HCT116 (cell line): ENCODE results near the gene MATK. TPM values are rescaled to one million over a fixed set of nuclear protein-coding genes. Genes with fewer than 3 reads are reported as not detected.

Experiments
- ATAC-seq: fragments of 200-7000 bp; cut with Tn5 transposase; 2 replicates; pipeline ENCODE4 v1.9.1; 2020; ENCODE audit warnings: mild to moderate bottlenecking, moderate library complexity
- BruUV-seq: library from RNA; stranded (reverse); fragments of 400-500 nt; replicated peaks from 2 replicates; lab custom pipeline; 2021; lab: Mats Ljungman, UMichigan
- CTCF ChIA-PET: fragments of 300-600 bp; sonication (Branson Sonifier 250); formaldehyde crosslinking; loops from one replicate; lab custom pipeline; 2021; ENCODE audit warnings: antibody characterized with exemption; lab: Charles Lee
- POLR2A ChIA-PET: fragments of 300-600, 350-600 bp; sonication (Branson Sonifier 250); formaldehyde crosslinking; loops from one replicate; lab custom pipeline; 2021; ENCODE audit warnings: antibody characterized with exemption; lab: Charles Lee
- RAD21 ChIA-PET, 2 experiments: fragments of 300-600 bp; sonication (Branson Sonifier 250); formaldehyde crosslinking; loops; one replicate each; lab custom pipeline; 2023; ENCODE audit warnings: low total read pairs in 2 of 2; ENCODE audit not compliant: uncharacterized antibody in 2 of 2, unreplicated experiment in 2 of 2, low non-redundant PET in 1 of 2; lab: Charles Lee
- DNase-seq: peaks from one replicate; pipeline ENCODE4 v3.0.0-alpha.2; 2010; ENCODE audit warnings: low read depth, low spot score
- H2AFZ ChIP-seq: fragments of 200-600 bp; shearing (Covaris generic), sonication (generic); 2 replicates; pipeline ENCODE4 v1.6.1; 2017; ENCODE audit warnings: low read depth, mixed run types, mixed read lengths, antibody characterized with exemption, low read length; ENCODE audit not compliant: poor library complexity, severe bottlenecking
- H3K27ac ChIP-seq: 2 replicates; pipeline ENCODE4 v1.5.1; 2012; ENCODE audit warnings: low read depth, low read length
- H3K27me3 ChIP-seq: fragments of 200-600 bp; sonication (generic); 2 replicates; pipeline ENCODE4 v1.6.1; 2016; ENCODE audit warnings: mixed run types, low read length, mixed read lengths; ENCODE audit not compliant: insufficient read depth
- H3K36me3 ChIP-seq, 2 experiments: fragments of 200-500 bp in 1 of 2; fragments of 200-600 bp in 1 of 2; sonication (Bioruptor generic) in 1 of 2; sonication (generic) in 1 of 2; 2 replicates each; pipeline versions ENCODE4 v1.5.1 to v1.6.1; 2014 to 2016; ENCODE audit warnings: low read length in 2 of 2, inconsistent platforms in 1 of 2, mixed read lengths in 1 of 2, mixed run types in 1 of 2; ENCODE audit not compliant: insufficient read depth in 2 of 2, control insufficient read depth in 1 of 2
- H3K4me1 ChIP-seq, 2 experiments: fragments of 200-600 bp in 1 of 2; sonication (generic) in 1 of 2; 2 replicates each; pipeline versions ENCODE4 v1.5.1 to v1.6.1; 2012 to 2017; ENCODE audit warnings: low read length in 2 of 2, inconsistent platforms in 1 of 2, mild to moderate bottlenecking in 1 of 2, mixed read lengths in 1 of 2, mixed run types in 1 of 2, moderate library complexity in 1 of 2; ENCODE audit not compliant: insufficient read depth in 2 of 2, control insufficient read depth in 1 of 2
- H3K4me2 ChIP-seq: fragments of 200-600 bp; sonication (generic); 2 replicates; pipeline ENCODE4 v1.6.1; 2017; ENCODE audit warnings: mixed run types, low read length, mixed read lengths
- H3K4me3 ChIP-seq, 2 experiments: fragments of 200-600 bp in 1 of 2; sonication (generic) in 1 of 2; replicated peaks in 1 of 2; 2 replicates each; pipeline ENCODE4 v1.5.1; 2011 to 2016; ENCODE audit warnings: low read length in 2 of 2, control low read depth in 1 of 2, low read depth in 1 of 2, mild to moderate bottlenecking in 1 of 2, mixed read lengths in 1 of 2, mixed run types in 1 of 2
- H3K79me2 ChIP-seq: fragments of 200-600 bp; sonication (generic); 2 replicates; pipeline ENCODE4 v1.6.1; 2017; ENCODE audit warnings: mild to moderate bottlenecking, mixed run types, low read length, moderate library complexity, mixed read lengths; ENCODE audit not compliant: insufficient read depth
- H3K9ac ChIP-seq: fragments of 200-600 bp; sonication (generic); 2 replicates; pipeline ENCODE4 v1.6.1; 2016; ENCODE audit warnings: low read length, mixed read lengths
- H3K9me2 ChIP-seq: fragments of 200-600 bp; sonication (generic), shearing (Covaris generic); 2 replicates; pipeline ENCODE4 v1.6.1; 2017; ENCODE audit warnings: mixed run types, mild to moderate bottlenecking, moderate library complexity; ENCODE audit not compliant: insufficient read depth
- H3K9me3 ChIP-seq, 2 experiments: fragments of 200-500 bp in 1 of 2; fragments of 200-600 bp in 1 of 2; sonication (Bioruptor generic) in 1 of 2; sonication (generic) in 1 of 2; 2 replicates each; pipeline ENCODE4 v1.6.1; 2014 to 2017; ENCODE audit warnings: low read length in 2 of 2, mixed read lengths in 2 of 2, inconsistent platforms in 1 of 2, low read depth in 1 of 2, mild to moderate bottlenecking in 1 of 2, mixed run types in 1 of 2, moderate library complexity in 1 of 2; ENCODE audit not compliant: control insufficient read depth in 1 of 2, insufficient read depth in 1 of 2
- H4K20me1 ChIP-seq: fragments of 200-600 bp; sonication (generic), shearing (Covaris generic); 2 replicates; pipeline ENCODE4 v1.6.1; 2017; ENCODE audit warnings: mixed run types, mild to moderate bottlenecking, moderate library complexity; ENCODE audit not compliant: insufficient read depth
- ATF3 ChIP-seq: IDR thresholded peaks from 2 replicates; pipeline ENCODE4 v1.6.1; 2012
- CBX3 ChIP-seq: IDR thresholded peaks from 2 replicates; pipeline ENCODE4 v1.6.1; 2012; ENCODE audit warnings: low read depth
- CEBPB ChIP-seq: IDR thresholded peaks from 2 replicates; pipeline ENCODE4 v1.6.1; 2012; ENCODE audit warnings: low read depth
- ELF1 ChIP-seq: IDR thresholded peaks from 2 replicates; pipeline ENCODE4 v1.6.1; 2012; ENCODE audit warnings: low read depth, borderline replicate concordance
- EZH2phosphoT487 ChIP-seq: fragments of 200-600 bp; IDR thresholded peaks from 2 replicates; pipeline ENCODE4 v1.6.1; 2018; ENCODE audit warnings: antibody characterized with exemption, borderline replicate concordance
- FOSL1 ChIP-seq: IDR thresholded peaks from 2 replicates; pipeline ENCODE4 v1.6.1; 2012; ENCODE audit warnings: low read depth
- JUND ChIP-seq: IDR thresholded peaks from 2 replicates; pipeline ENCODE4 v1.6.1; 2012
- POLR2A ChIP-seq: IDR thresholded peaks from 2 replicates; pipeline ENCODE4 v1.7.0; 2011; ENCODE audit warnings: borderline replicate concordance; ENCODE audit not compliant: insufficient read depth, insufficient read length; ENCODE audit errors: extremely low read depth
- POLR2AphosphoS5 ChIP-seq: IDR thresholded peaks from 2 replicates; pipeline ENCODE4 v1.6.1; 2011; ENCODE audit warnings: mild to moderate bottlenecking, low read depth, low read length, moderate library complexity
- SIN3A ChIP-seq: IDR thresholded peaks from 2 replicates; pipeline ENCODE4 v1.6.1; 2012; ENCODE audit warnings: low read depth
- SP1 ChIP-seq: IDR thresholded peaks from 2 replicates; pipeline ENCODE4 v1.6.1; 2012; ENCODE audit warnings: low read depth
- SRF ChIP-seq: IDR thresholded peaks from 2 replicates; pipeline ENCODE4 v1.6.1; 2012; ENCODE audit warnings: low read depth
- TCF7L2 ChIP-seq: IDR thresholded peaks from 2 replicates; pipeline ENCODE4 v1.7.0; 2011; ENCODE audit warnings: borderline replicate concordance, inconsistent platforms; ENCODE audit not compliant: insufficient read depth, insufficient read length; ENCODE audit errors: extremely low read depth
- YY1 ChIP-seq: IDR thresholded peaks from 2 replicates; pipeline ENCODE4 v1.6.1; 2011; ENCODE audit warnings: low read length, low read depth, moderate library complexity, mild to moderate bottlenecking; ENCODE audit not compliant: insufficient replicate concordance; ENCODE audit errors: extremely low read depth
- ZNF274 ChIP-seq: fragments of 200-500 bp; sonication (Bioruptor generic); IDR thresholded peaks from 2 replicates; pipeline ENCODE4 v1.6.1; 2014; ENCODE audit warnings: mild to moderate bottlenecking, low read depth, low read length, inconsistent platforms
- intact Hi-C: fragments of 100-400 bp; cut with micrococcal nuclease; formaldehyde crosslinking; loops from 2 replicates; pipeline ENCODE4 v1.10.0; 2022
- total RNA-seq: library from RNA; stranded (reverse); gene quantifications from one replicate; pipeline ENCODE4 v1.2.1, GENCODE V29; 2021; ENCODE audit not compliant: unreplicated experiment
- TF ChIP-seq, protein P1 (sequence below): IDR thresholded peaks from 2 replicates; pipeline ENCODE4 v1.6.1; 2012; ENCODE audit warnings: low read depth

MATK gene
- total RNA-seq, 1 experiment from 2014 or later, result not detected

DNA sequence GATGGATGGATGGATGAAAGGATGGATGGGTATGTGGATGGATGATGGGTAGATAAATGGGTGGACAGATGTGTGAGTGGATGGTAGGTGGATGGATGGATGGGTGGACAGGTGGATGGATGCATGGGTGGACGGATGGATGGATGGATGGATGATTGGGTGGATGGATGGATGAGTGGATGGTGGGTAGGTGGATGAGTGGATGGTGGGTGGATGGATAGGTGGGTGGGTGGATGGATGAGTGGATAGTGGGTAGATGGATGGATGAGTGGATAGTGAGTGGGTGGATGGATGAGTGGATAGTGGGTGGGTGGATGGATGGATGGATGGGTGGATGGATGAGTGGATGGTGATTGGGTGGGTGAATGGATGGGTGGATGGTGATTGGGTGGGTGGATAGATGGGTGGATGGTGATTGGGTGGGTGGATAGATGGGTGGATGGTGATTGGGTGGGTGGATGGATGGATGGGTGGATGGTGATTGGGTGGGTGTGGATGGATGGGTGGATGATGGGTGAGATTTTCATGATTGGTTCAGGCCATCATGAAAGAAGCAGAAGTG is 9.6 kb downstream of the MATK start:
- RAD21 ChIA-PET, result no interaction called here
- no TSS peak for BruUV-seq
- H2AFZ ChIP-seq, result no peak overlapping the region
- no peaks in the 10 kb centered on the region for H3K4me1 ChIP-seq
- H3K27ac ChIP-seq, result no peak overlapping the region
- H3K9ac ChIP-seq, result no peak overlapping the region
- CTCF ChIA-PET, result no interaction called here
- H3K4me3 ChIP-seq, result no peak overlapping the region
- no peak for ATAC-seq
- H3K9me3 ChIP-seq, result peaks cover 0 to 10% of the 10 kb centered on the region in 2 experiments; a peak in 2 of 4 replicates
- no peaks in the 10 kb centered on the region for H4K20me1 ChIP-seq
- intact Hi-C loops, result no loop called here
- H3K79me2 ChIP-seq, result no peaks in the 10 kb centered on the region
- no peak overlapping the region for H3K4me2 ChIP-seq
- H3K9me2 ChIP-seq, result no peaks in the 10 kb centered on the region
- no peak for TF ChIP-seq POLR2A
- TF ChIP-seq ZNF274, result no peak
- TF ChIP-seq SIN3A, result no peak
- TF ChIP-seq ELF1, result no peak
- TF ChIP-seq, protein P1, sequence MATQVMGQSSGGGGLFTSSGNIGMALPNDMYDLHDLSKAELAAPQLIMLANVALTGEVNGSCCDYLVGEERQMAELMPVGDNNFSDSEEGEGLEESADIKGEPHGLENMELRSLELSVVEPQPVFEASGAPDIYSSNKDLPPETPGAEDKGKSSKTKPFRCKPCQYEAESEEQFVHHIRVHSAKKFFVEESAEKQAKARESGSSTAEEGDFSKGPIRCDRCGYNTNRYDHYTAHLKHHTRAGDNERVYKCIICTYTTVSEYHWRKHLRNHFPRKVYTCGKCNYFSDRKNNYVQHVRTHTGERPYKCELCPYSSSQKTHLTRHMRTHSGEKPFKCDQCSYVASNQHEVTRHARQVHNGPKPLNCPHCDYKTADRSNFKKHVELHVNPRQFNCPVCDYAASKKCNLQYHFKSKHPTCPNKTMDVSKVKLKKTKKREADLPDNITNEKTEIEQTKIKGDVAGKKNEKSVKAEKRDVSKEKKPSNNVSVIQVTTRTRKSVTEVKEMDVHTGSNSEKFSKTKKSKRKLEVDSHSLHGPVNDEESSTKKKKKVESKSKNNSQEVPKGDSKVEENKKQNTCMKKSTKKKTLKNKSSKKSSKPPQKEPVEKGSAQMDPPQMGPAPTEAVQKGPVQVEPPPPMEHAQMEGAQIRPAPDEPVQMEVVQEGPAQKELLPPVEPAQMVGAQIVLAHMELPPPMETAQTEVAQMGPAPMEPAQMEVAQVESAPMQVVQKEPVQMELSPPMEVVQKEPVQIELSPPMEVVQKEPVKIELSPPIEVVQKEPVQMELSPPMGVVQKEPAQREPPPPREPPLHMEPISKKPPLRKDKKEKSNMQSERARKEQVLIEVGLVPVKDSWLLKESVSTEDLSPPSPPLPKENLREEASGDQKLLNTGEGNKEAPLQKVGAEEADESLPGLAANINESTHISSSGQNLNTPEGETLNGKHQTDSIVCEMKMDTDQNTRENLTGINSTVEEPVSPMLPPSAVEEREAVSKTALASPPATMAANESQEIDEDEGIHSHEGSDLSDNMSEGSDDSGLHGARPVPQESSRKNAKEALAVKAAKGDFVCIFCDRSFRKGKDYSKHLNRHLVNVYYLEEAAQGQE, result no peak
- TF ChIP-seq CEBPB, result no peak
- no peak for TF ChIP-seq EZH2phosphoT487
- no peak for TF ChIP-seq SRF
- TF ChIP-seq CBX3, result no peak
- no peak for TF ChIP-seq JUND
- no peak for TF ChIP-seq TCF7L2
- TF ChIP-seq POLR2AphosphoS5, result no peak
- no peak for TF ChIP-seq YY1
- no peak for TF ChIP-seq SP1
- TF ChIP-seq ATF3, result no peak
- TF ChIP-seq FOSL1, result no peak
- DNase-seq, result no peak
- H3K27me3 ChIP-seq, result no peaks in the 10 kb centered on the region
- POLR2A ChIA-PET, result no interaction called here
- H3K36me3 ChIP-seq, result no peaks in the 10 kb centered on the region
